HG03039 (cell line): Measurements from ENCODE around the gene EIF3L.
A peak's percentile ranks its signal among the peaks of the same experiment; 100 is the strongest.

ENCODE experiments used
- ATAC-seq: cut with Tn5 transposase; IDR thresholded peaks from one replicate; pipeline ENCODE4 v1.9.1; 2021; ENCODE audit warnings: mild to moderate bottlenecking, moderate library complexity; ENCODE audit not compliant: unreplicated experiment

The EIF3L gene

DNA sequence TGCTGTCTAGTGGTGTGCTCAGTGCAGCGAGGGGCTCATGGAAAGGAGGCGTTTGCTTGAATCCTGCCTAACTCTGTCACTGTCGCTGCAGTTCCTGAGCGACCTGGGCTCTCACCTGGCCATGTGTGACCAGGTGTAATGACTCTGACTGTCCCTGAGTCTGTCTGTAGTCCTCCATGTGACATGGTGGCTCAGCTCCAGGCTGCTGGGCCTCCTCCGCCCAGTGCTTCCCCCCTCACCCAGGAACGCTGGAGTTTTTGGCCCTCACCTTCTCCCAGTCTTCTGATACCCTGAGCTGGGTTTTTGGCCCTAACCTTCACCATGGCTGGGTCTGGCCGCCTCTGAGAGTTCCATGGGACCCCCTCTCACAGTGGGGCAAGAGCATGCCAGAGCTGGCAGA, 77.1 kb downstream of the EIF3L start:
- no peak for ATAC-seq

DNA sequence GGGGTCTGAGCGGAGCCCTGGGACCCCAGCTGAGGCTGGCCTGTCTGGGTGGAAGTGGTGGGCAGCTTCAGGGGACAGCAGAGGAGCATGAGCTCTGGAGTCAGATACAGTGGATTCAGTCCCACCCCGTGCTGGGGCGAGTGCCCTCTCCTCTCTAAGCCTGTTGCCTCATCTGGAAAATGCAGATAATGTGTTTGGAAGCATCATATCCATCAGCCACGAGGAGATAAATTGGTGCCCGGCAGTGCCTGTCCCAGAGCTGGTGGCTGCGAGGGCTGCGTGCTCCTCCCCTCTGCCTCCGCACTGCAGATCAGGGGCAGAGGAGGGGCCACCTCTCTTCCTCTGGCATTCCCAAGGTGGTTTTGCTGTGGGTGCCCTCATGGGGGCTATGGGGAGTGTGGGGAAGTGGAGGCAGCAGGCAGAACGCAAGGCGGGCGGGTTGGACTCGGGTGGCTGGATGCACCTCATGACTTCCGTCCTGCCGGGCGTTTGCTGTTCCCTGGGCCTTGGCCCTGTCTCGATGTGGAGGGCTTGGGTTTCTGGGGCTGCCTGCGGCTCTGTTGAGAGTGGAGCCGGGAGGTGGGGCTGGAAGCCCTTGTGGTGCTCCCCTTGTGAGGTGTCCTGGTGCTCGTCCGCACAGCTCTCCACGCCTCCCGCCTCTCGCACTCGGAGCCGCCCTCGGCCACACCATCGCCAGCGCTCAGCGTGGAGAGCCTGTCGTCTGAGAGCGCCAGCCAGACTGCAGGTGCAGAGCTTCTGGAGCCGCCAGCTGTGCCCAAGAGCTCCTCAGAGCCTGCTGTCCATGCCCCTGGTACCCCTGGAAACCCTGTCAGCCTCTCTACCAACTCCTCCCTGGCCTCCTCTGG, 77.8 kb downstream of the EIF3L start:
- ATAC-seq: no peak

GRCh38 chr22:37927637-37927936, 78.4 kb downstream of the EIF3L start:
- no peak for ATAC-seq

DNA sequence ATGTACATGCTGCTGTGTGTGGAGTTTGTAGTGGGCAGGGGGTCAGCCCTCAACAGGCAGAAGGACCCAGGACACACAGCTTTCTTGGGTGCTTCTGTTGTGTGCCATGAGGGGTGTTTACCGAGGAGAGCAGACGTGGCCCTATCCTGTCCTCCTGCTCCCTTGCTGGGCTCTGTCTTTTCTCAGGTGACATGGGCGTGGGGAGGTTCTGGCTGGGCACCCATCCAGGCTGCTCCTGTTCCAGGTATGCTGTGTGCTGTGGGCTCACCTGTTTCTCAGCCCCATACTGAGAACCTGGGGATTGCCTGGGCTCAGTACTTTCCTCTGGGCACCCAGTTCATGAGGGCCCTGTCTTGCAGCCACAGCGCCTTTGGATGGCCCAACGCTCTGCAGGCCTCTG, 80.2 kb downstream of the EIF3L start:
- no peak for ATAC-seq

- no peak for ATAC-seq
Measured at GRCh38 chr22:37930270-37930951, 81.2 kb downstream of the EIF3L start.

- no peak for ATAC-seq
Measured at GRCh38 chr22:37930952-37931440, 81.8 kb downstream of the EIF3L start.

DNA sequence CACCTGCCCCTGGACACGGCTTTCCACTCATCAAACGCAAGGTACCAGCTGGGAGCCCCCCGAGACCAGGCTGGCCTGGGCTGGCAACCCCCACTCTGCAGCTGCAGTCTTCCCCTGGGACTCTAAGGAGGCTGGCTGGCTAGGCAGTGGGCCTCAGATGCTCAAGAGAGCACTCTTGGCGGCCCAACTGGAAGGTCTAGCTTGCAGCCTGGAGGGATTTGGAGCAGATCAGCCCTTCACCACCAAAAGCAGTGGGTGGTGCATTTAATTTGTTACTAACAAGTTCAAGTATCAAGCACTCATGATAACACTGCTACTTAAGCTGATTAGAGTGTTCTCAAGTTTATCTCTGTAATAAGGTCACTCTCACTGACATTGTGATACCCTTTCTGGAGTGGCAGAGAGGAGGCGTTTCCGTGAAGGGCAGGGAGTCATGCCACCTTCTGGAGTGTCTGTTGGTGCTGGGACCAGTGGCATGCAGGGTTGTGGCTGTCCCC, 82.7 kb downstream of the EIF3L start:
- ATAC-seq: no peak

DNA sequence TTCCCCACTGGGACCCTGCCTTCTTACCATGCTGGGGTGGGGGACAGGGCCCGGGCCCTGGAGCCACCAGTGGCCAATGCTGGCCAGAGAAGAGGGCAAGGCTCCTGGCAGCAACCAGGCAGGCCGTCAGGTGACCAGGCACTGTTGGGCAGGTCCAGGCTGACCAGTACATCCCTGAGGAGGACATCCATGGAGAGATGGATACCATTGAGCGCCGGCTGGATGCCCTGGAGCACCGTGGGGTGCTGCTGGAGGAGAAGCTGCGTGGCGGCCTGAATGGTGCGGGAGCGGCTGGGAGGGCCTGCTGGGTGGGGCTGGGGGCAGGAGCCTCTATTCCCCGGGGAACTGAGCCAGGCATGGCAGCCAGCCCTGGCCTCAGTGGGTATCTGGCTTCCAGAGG, 83.2 kb downstream of the EIF3L start:
- no peak for ATAC-seq

DNA sequence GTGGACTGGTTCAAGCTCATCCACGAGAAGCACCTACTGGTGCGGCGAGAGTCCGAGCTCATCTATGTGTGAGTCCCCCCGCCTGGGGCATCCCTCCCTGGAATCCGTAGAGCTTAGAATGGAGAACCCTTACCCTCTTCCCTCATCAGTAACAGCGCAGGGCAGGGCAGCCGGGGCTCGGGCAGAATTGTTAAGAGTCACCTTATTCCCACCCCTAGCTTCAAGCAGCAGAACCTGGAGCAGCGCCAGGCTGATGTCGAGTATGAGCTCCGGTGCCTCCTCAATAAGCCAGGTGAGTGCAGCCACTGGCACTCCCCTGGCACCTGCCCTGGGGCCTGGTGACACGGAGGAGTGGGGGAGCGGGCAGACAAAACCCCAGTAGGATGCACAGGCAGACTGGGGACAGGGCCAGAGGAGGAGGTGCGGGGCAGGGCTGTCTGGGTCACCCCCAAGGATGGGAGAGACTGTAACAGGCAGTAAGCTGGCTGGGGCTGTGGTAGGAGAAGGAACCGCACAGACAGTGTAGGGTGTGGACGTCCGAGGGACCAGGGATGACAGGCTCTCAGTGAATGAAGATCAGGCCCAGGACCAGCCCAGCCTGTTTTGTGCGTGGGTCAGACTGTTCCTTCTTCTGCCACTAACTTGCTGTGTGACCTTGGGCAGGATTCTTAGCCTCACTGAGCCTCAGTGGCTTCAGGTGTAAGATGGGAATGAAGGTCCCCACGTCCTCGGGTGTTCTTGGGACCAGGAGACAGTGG, 83.8 kb downstream of the EIF3L start:
- ATAC-seq: no peak

GRCh38 chr22:37933711-37934376, 84.6 kb downstream of the EIF3L start:
- ATAC-seq: peak; percentile 73
